A673 (cell line): ENCODE data around the gene MILR1. TPM values are rescaled to one million over a fixed set of nuclear protein-coding genes. Genes with fewer than 3 reads are reported as not detected.
"Not testable (repeated sequence)": the region's sequence is repeated elsewhere in the genome, so short reads cannot be mapped to it uniquely, and the experiment has no call there.

Experiments used
- BruUV-seq: library from RNA; stranded (reverse); fragments of 400-500 nt; replicated peaks from 2 replicates; lab custom pipeline; 2021; lab: Mats Ljungman, UMichigan
- CTCF ChIA-PET: fragments of 300-600 bp; sonication (Branson Sonifier 250); formaldehyde crosslinking; loops from one replicate; lab custom pipeline; 2022; ENCODE audit warnings: antibody characterized with exemption; lab: Charles Lee
- POLR2A ChIA-PET: fragments of 300-600 bp; sonication (Branson Sonifier 250); formaldehyde crosslinking; loops from one replicate; lab custom pipeline; 2022; ENCODE audit warnings: antibody characterized with exemption; ENCODE audit not compliant: low non-redundant PET; lab: Charles Lee
- DNase-seq: peaks from one replicate; pipeline ENCODE4 v3.0.0-alpha.2; 2015; ENCODE audit warnings: low spot score
- H3K27ac ChIP-seq: fragments of 200-600 bp; sonication (generic); 2 replicates; pipeline ENCODE4 v1.5.1; 2016; ENCODE audit warnings: mixed run types, low read depth, mild to moderate bottlenecking, mixed read lengths, antibody characterized with exemption, low read length; ENCODE audit not compliant: poor library complexity, severe bottlenecking
- H3K27me3 ChIP-seq: fragments of 200-600 bp; sonication (generic); replicated peaks from 2 replicates; pipeline ENCODE4 v1.6.1; 2017; ENCODE audit warnings: mixed run types, low read depth, mild to moderate bottlenecking, mixed read lengths, antibody characterized with exemption, low read length; ENCODE audit not compliant: insufficient read depth, poor library complexity
- H3K36me3 ChIP-seq: fragments of 200-600 bp; sonication (generic); 2 replicates; pipeline ENCODE4 v1.6.1; 2016; ENCODE audit warnings: mixed run types, mild to moderate bottlenecking, mixed read lengths, antibody characterized with exemption, low read length; ENCODE audit not compliant: insufficient read depth, poor library complexity, severe bottlenecking
- H3K4me1 ChIP-seq: fragments of 200-600 bp; sonication (generic); 2 replicates; pipeline ENCODE4 v1.6.1; 2017; ENCODE audit warnings: mixed run types, mild to moderate bottlenecking, mixed read lengths, antibody characterized with exemption, low read length; ENCODE audit not compliant: insufficient read depth, poor library complexity, severe bottlenecking
- H3K4me3 ChIP-seq: fragments of 200-600 bp; sonication (generic); 2 replicates; pipeline ENCODE4 v1.5.1; 2016; ENCODE audit warnings: low read depth, mixed run types, mild to moderate bottlenecking, mixed read lengths, low read length; ENCODE audit not compliant: poor library complexity, severe bottlenecking
- H3K9me3 ChIP-seq: fragments of 200-600 bp; sonication (generic); 2 replicates; pipeline ENCODE4 v1.6.1; 2016; ENCODE audit warnings: mixed run types, low read depth, mild to moderate bottlenecking, mixed read lengths, antibody characterized with exemption, low read length; ENCODE audit not compliant: poor library complexity, severe bottlenecking
- CTCF ChIP-seq: fragments of 300-800, 200-600 bp; sonication (generic); conservative IDR thresholded peaks from 2 replicates; pipeline ENCODE4 v1.5.1; 2017; ENCODE audit warnings: low read depth, mild to moderate bottlenecking, antibody characterized with exemption, low read length, moderate library complexity, mixed read lengths
- EZH2 ChIP-seq: fragments of 200-600 bp; sonication (generic); IDR thresholded peaks from 2 replicates; pipeline ENCODE4 v1.6.1; 2017; ENCODE audit warnings: borderline replicate concordance, low read depth, mild to moderate bottlenecking, mixed read lengths, antibody characterized with exemption, low read length; ENCODE audit not compliant: poor library complexity, severe bottlenecking
- intact Hi-C: fragments of 100-400 bp; cut with micrococcal nuclease; formaldehyde crosslinking; loops from one replicate; pipeline ENCODE4 v1.10.0; 2022; ENCODE audit not compliant: unreplicated experiment
- total RNA-seq: library from RNA; stranded (reverse); gene quantifications from 2 replicates; pipeline ENCODE4 v1.2.3, GENCODE V29; 2021

The MILR1 gene
- total RNA-seq, 1 experiment from 2014 or later, result not detected

DNA sequence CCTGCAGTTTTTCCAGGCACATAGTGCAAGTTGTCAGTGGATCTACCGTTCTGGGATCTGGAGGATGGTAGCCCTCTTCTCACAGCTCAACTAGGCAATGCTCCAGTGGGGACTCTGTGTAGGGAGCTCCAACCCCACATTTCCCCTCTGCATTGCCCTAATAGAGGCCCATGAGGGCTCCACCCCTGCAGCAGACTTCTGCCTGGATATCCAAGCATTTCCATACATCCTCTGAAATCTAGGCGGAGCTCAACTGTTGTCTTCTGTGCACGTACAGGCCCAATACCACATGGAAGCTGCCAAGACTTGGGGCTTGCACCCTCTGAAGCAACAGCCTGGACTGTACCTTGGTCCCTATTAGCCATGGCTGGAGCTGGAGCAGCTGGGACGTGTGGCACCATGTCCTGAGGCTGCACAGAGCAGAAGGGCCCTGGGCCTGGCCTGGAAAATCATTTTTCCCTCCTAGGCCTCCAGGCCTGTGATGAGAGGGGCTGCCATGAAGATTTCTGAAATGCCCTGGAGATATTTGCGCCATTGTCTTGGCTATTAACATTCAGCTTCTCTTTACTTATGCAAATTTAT is 10.9 kb upstream of the MILR1 start:
- Histone ChIP-seq H3K4me1 (no peaks in the 10 kb centered on the region), H3K27ac (no peak overlapping the region), H3K36me3 (no peaks in the 10 kb centered on the region), H3K4me3 (no peak overlapping the region), H3K9me3 (peaks cover 22% of the 10 kb centered on the region), H3K27me3 (no peaks in the 10 kb centered on the region)
- TF ChIP-seq CTCF, result no peak
- no peak for TF ChIP-seq EZH2
- intact Hi-C loops, result no loop called here
- BruUV-seq, result no TSS peak
- DNase-seq, result no peak
- ChIA-PET CTCF (interaction anchor here (0.6 kb wide), 1 partner anchor 1792 kb away, joined by 3 read pairs; no protein-coding TSS in a partner anchor), POLR2A (no interaction called here)

DNA sequence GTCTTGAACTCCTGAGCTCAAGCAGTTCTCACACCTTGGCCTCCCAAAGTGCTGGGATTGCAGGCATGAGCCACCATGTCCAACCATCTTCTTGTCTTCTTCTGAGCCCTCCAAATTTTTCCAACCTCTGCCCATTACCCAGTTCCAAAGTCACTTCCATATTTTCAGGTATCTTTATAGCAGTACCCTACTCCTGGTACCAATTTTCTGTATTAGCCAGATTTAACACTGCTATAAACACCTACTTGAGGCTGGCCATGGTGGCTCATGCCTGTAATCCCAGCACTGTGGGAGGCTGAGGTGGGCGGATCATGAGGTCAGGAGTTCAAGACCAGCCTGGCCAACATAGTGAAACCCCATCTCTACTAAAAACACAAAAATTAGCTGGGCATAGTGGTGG is 9.4 kb upstream of the MILR1 start:
- intact Hi-C loops, DNase-seq, H3K4me1 ChIP-seq, H3K36me3 ChIP-seq, H3K27ac ChIP-seq, H3K4me3 ChIP-seq, CTCF ChIA-PET, H3K27me3 ChIP-seq, BruUV-seq: not testable (repeated sequence)
- POLR2A ChIA-PET, result interaction anchor here (0.6 kb wide), 1 partner anchor 66 kb away, joined by 6 read pairs; no protein-coding TSS in a partner anchor
- H3K9me3 ChIP-seq, result peaks cover 22% of the 10 kb centered on the region

GRCh38 chr17:64439956-64440355 is 9.0 kb upstream of the MILR1 start:
- no peaks in the 10 kb centered on the region for H3K4me1 ChIP-seq
- ChIA-PET POLR2A (interaction anchor here (0.6 kb wide), 1 partner anchor 65 kb away, joined by 6 read pairs; no protein-coding TSS in a partner anchor), CTCF (no interaction called here)
- BruUV-seq, result no TSS peak
- no peak for DNase-seq
- H3K27me3 ChIP-seq, result no peaks in the 10 kb centered on the region
- no peak for TF ChIP-seq EZH2
- TF ChIP-seq CTCF, result no peak
- H3K36me3 ChIP-seq, result no peaks in the 10 kb centered on the region
- H3K4me3 ChIP-seq, result no peak overlapping the region
- peaks cover 22% of the 10 kb centered on the region for H3K9me3 ChIP-seq
- no peak overlapping the region for H3K27ac ChIP-seq
- intact Hi-C loops, result no loop called here
